AG09309 (cell line): ENCODE data around the gene BICD1.

Experiments used
- DNase-seq: peaks from one replicate; pipeline ENCODE4 v3.0.0-alpha.2; 2010; ENCODE audit warnings: low read depth
- H3K4me3 ChIP-seq: 2 replicates; pipeline ENCODE4 v1.5.1; 2011; ENCODE audit warnings: mild to moderate bottlenecking, low read depth, low read length, moderate library complexity; ENCODE audit not compliant: control insufficient read depth
- CTCF ChIP-seq: IDR thresholded peaks from 2 replicates; pipeline ENCODE4 v1.5.1; 2011; ENCODE audit warnings: mild to moderate bottlenecking, low read depth, low read length, inconsistent platforms; ENCODE audit not compliant: insufficient read depth, control insufficient read depth; ENCODE audit errors: missing control alignments

BICD1 gene

GRCh38 chr12:32117316-32117715, 10.7 kb downstream of the BICD1 start:
- TF ChIP-seq CTCF: no peak
- no peak overlapping the region for H3K4me3 ChIP-seq

DNA sequence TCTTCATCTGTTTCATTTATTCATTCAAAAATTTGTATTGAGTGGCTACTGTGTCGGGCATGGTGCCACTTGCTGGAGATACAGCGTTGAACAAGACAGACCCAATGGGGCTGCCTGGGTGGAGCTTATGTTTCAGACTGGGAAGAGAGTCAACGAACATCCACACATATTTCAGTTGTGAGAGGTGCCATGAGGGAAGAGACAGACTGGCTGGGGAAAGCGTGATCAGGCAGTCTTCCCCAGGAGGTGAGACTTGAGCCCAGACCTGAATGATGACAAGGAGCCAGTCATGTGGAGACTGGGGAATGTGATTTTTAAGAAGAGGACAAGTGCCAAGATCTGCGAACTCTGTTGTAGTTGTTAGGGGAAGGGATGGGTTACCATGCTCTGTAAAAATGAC, 12.2 kb downstream of the BICD1 start:
- DNase-seq: no peak
- TF ChIP-seq CTCF: no peak
- no peak overlapping the region for H3K4me3 ChIP-seq

More at GRCh38 chr12:32117316-32117715, 10.7 kb downstream of the BICD1 start:
- no peak for DNase-seq

DNA sequence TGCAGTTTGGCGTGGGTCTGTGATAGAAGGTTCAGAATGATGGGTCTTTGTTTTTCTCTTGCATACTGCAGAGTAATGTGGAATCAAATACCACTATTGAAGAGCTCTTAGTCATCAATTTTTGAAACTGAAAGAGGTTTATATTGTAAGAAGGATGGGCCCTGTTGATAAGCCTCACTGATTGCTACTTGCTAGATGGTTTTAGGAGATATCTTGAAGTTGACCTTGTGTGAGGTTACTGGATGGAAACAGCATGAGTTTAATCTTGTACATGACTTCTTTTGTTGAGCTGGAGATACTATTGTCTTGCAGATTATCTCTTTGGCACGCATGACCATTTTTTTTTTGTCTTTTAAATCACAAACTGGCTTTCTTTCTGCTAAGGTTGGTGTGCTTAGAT, 13.8 kb downstream of the BICD1 start:
- no peak overlapping the region for H3K4me3 ChIP-seq
- no peak for TF ChIP-seq CTCF
- no peak for DNase-seq

DNA sequence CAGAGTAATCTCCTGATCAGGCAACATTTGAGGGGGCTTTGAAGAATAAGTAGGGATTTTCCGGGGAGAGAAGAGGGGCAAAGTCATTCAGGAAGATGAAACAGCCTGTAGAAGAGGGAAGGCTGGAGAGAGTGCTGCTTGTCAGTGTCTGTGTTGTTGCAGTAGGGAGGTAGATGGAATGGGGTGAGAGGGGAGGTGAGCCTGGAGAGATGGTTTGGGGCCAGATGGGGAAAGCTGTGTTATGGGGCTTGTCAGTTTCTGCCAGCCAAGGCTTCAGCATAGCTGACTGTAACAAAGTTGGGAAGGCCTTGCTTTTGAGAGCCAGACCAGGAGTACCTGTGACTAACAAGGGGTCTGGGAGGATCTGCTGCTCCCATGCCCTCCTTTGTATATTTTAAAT, 18.0 kb downstream of the BICD1 start:
- DNase-seq: no peak
- no peak overlapping the region for H3K4me3 ChIP-seq
- no peak for TF ChIP-seq CTCF

DNA sequence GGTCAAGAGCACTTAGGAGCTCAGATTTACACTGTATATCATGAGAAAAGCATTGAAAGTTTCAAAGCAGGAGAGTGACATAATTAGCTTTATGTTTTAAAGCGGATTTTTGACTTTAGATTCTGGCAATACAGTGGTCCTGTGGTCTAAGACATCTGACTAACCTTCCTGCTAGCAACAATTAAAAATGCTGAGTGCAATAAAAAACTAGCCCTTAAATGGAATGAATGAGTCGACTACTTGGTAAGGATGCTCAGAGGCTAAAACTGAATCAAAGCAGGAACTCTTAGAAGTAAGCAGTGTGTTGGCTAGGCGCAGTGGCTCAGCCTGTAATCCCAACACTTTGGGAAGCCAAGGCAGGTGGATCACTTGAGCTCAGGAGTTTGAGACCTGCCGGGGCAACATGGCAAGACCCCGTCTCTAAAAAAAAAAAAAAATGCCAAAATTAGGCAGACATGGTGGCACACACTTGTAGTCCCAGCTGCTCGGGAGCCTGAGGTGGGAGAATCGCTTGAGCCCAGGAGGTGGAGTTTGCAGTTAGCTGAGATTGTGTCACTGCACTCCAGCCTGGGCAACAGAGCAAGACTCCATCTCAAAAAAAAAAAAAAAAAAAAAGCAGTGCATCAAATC, 18.9 kb downstream of the BICD1 start:
- peak; percentile 20 for DNase-seq
- no peak for TF ChIP-seq CTCF
- H3K4me3 ChIP-seq: no peak overlapping the region

- TF ChIP-seq CTCF: no peak
- H3K4me3 ChIP-seq: no peak overlapping the region
- DNase-seq: no peak
These were observed 20.1 kb downstream of the BICD1 start for GRCh38 chr12:32126720-32127119.

DNA sequence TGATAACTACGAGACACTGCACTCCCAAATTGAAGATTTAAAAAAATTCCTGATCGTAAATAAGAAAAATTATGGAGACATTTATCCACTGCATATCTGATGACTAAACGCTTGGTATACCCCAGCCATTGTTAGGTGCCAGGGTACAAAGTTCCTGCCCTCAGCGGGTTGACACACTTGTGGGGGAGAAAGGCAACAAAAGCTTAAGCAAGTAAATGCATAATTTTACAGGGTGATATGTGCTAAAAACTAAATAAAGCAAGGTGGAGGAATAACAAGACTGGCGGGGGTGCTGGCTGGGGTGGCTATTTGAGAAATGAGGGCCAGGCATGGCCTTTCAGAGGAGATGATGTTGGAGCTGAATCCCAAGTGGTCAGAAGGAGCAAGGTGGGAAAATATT, 25.0 kb downstream of the BICD1 start:
- no peak for DNase-seq
- H3K4me3 ChIP-seq: no peak overlapping the region
- TF ChIP-seq CTCF: no peak
